NCI-H1930 (cell line): ENCODE measurements around the gene NRN1L.
"Not testable (repeated sequence)": the region's sequence is repeated elsewhere in the genome, so short reads cannot be mapped to it uniquely, and the experiment has no call there.

Experiments used
- DNase-seq, 2 experiments: peaks; one replicate each; lab custom pipeline; 2025; lab: John Stamatoyannopoulos, UW

The NRN1L gene

DNA sequence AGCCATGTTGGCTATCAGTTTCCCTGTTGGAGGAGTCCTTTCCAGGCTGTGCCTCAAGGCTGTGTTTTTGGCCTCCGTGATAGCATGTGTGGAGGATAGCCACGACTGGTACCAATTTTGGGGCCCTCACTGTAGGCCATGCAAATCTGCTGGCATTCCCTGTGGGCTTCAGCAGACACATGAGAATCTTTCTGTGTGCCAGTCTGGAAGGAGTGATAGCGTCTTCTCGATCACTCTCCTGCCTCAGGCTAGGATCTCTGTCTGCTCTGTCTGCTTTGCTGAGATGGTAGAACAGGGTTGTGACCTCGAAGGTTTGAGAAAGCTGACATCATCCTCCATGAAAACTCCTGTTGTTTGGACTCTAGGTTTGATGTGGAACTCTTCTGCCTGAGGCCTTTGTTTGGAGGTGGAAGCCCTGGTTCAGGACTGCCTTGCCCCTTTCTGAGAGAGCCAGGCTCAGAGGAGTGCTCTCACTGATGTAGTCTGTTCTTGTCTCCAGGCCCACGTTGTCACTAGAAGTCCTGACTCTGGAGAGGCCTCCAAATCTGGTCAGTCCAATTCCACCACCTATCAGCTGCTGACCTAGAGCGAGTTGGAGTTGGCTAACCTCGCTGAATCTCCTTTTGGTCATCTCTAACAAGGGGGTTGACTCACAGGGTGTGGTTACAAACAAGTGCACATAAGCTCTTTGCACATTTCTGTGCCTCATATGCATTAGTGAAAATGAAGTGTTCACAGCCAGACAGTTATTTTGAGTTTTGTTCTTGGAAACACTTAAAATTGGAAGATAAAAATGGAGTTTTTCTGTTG lies 23.9 kb upstream of the NRN1L start:
- no peak for DNase-seq

DNA sequence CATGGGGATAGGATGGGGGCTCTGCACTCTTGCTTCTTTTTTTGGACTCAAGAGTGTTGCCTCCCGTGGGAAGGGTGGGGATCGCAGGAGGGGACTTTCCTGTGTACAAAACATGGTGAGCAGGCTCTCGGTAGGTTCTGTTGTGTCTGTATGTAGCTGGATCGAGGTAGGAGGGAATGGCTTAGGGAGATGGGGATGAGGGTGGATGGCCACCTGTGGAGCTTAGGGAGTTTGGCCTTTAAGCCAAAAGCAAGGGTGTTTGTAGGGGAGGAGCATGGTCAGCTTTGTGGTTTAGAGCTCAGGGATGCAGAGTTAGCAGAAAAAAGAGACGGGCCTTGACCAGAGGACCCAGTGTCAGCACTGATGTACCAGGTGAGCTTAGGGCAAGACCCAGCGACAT lies 22.8 kb upstream of the NRN1L start:
- no peak for DNase-seq

DNA sequence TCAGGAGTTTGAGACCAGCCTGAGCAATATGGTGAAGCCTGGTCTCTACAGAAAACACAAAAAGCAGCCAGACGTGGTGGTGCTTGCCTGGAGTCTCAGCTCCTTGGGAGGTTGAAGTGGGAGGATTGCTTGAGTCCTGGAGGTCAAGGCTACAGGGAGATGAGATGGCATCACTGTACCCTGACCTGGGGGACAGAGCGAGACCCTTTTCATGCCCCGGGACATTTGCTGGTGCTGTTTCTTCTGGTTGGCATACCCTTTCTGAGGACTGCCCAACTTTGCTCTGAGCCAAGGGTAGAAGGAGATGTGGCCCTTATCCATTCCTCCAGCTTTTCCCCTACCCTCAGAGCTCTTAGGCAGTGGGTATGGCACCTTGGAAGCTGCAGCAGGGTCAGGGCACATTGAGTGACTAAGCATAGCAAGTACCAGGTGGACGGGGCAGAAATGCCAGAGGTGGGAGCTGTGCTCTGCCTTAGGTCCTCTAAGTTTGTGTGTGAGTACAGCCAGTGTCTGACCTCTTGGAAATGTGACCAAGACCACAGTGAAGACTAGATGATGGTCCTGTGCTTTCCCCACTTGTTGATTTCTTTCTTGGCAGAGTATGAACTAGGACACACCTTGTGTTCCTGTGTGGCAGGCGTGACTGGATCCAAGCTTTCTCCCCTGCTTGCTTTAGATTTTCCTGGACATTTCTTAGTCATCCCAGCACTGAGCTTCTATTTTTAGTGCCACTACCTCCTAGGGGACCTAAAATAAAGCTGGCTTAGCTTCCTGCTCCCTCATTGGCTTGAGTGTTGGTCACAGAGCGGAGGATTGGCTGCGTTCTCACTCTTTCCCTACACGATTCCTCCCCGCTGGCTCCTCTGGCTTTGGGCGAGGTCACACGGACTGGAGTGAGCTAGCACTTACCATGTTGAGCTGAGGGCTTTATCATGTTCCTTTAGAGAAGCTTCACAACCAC lies 21.8 kb upstream of the NRN1L start:
- DNase-seq = no peak

DNA sequence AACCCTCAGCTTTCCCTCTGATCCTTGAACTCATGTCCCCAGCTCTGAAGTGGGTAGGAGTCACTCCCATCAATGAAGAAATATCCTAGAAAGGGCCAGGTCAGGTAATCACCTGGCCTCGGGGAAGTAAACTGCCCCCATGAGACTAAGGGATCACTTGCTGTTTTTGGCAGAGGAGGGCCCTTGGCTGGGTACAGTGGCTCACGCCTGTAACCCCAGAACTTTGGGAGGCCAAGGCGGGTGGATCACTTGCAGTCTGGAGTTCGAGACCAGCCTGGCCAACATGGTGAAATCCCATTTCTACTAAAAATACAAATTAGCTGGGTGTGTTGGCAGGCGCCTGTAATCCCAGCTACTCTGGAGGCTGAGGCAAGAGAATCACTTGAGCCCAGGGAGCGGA lies 20.6 kb upstream of the NRN1L start:
- DNase-seq = not testable (repeated sequence)

DNA sequence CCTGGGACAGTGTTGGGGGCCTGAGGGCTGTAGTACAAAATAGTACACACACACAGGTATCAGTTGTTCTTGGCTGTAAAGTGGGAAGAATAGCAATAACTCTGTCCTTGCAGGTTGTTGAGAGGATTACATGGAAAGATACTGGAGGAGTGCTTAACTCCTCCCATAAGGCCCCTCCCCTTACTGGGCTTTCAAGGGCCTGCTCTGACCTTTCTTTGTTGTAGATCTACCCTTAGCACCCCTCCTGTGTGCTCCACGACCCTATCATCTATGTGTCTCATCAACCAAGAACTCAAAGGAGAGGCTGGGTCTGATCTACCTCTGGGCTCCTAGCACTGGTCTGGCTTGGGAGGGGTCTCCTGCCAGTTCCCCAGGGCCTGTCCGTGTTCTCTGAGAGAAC lies 20.1 kb upstream of the NRN1L start:
- DNase-seq = no peak

DNA sequence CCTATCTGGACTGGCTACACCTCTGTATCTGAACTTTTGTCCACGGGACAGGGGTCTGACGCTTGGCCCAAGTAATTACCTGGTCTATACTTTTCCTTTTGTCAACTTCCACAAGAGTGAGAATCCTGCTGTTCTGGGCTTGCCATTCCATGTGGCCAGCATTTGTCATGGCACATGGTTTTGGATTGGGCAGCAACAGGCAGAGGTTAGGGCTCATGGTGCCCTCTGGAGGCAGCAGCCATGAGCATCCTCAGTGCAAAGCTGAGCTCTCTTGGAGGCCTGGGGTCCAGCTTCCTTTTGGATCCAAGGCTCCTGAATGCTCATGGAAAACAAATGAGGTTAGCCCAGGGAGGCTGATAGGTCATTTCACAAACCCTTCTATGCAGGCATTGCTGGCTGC lies 19.4 kb upstream of the NRN1L start:
- no peak for DNase-seq

DNA sequence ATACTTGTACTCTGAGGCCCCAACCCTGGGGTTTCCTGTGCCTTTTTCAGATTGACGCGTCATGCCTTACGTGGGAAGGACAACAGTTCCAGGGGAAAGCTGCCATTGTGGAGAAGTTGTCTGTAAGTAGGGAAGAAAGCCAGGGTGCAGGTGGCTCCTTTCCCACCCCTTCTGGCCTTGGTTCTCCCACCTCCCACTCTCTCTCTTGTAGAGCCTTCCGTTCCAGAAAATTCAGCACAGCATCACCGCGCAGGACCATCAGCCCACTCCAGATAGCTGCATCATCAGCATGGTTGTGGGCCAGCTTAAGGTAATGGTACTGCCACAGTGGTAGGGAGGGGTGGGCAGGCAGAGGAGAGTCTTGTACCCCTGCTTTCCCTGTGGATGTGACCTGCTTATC lies 16.4 kb upstream of the NRN1L start:
- no peak for DNase-seq

DNA sequence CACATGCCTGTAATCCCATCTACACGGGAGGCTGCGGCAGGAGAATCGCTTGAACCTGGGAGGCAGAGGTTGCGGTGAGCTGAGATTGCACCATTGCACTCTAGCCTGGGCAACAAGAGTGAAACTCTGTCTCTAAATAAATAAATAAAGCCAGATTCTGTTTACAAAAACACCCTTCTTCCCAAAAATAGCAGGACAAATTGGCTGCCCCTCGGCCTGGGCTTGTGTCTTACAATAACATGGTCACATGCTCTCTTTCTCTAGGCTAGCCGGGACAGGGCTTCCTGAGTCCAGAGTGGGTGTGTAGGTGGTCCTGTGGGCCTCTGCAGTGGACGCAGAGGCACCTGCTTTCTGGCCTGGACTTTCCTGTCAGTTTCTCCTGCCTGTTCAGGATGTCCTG lies 15.0 kb upstream of the NRN1L start:
- no peak for DNase-seq

DNA sequence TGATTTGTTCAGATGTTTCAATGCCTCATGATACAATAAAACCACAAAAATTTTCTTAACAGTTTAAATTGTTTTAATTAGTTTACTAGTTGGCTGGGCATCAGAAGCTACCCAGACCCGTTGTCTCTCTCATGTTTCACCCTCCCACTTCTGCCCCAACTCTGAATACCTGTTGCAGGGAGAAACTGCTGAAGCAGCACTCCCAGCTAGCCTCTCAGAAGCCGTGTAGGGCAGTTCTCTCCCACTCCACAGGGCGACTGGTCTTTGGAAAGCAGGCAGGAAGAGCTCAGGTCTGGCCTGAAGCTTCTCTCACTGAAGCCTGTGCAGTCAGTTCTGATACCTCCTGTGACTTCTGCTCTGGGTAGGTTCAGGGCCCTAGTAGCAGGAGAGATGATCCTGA lies 13.4 kb upstream of the NRN1L start:
- DNase-seq = no peak

DNA sequence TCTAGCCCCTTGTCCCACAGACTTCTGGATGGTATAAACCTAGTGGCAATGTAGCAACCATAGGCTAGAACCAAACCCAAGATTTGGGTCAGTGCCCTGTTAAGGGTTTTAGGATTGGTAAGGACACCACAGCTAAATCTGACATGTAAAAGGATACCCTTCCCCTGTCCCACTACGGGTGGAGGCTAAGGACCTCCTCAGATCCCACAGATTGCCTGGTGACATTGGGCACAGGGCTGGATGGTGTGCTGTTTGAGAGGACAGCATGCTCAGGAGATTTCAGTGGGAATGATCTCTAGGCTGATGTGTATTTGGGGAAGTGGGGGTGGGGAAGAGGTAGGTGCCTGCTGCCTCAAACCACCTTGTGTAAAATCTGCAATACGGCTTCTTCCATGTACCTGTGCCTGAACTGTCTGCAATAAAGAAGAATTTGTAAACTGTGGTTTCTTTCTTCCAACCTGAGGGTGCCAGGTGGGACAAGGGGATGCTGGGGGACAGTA lies 12.5 kb upstream of the NRN1L start:
- DNase-seq = no peak

DNA sequence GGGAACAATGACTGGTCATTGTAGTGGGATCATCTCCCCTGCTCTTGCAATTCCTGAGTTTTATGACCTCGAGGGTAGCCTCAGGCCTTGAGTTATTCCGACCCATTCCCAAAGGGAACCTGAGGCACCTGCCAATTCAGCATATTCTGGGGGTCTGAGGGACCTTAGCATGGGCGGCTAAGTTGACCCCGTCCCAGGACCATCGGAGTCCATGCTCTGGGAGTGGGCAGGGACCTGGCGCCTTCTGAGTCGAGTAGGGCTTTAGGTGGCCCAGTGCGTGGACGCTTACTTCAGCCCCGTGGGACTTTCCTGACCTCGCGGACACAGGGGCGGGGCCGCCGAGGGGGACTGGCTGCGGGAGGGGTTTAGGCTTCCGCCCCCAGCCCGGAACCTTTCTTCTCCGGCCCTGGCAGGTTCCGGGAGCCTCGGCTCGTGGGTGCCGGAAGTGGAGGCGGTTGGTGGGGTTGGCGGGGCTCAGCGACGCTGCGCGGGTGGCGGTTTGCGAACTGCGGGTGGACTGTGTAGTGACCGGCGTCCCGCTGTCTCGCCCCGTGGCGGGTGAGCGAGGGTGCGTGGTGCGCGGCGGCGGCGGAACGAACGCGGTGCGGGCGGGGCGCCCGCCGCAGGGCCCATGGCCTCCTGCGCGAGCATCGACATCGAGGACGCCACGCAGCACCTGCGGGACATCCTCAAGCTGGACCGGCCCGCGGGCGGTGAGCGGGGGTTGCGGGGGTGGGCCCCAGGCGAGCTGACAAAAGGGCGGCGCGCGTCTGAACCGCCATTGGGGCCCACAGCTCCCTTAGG lies 11.9 kb upstream of the NRN1L start, which contains the start of gene EDC4:
Gene EDC4 (plus strand): TSS at position 422 of the 804 bp plus-strand sequence. CDS start 210 bp downstream, at position 632.
- DNase-seq = peak; percentile 33 to 66

DNA sequence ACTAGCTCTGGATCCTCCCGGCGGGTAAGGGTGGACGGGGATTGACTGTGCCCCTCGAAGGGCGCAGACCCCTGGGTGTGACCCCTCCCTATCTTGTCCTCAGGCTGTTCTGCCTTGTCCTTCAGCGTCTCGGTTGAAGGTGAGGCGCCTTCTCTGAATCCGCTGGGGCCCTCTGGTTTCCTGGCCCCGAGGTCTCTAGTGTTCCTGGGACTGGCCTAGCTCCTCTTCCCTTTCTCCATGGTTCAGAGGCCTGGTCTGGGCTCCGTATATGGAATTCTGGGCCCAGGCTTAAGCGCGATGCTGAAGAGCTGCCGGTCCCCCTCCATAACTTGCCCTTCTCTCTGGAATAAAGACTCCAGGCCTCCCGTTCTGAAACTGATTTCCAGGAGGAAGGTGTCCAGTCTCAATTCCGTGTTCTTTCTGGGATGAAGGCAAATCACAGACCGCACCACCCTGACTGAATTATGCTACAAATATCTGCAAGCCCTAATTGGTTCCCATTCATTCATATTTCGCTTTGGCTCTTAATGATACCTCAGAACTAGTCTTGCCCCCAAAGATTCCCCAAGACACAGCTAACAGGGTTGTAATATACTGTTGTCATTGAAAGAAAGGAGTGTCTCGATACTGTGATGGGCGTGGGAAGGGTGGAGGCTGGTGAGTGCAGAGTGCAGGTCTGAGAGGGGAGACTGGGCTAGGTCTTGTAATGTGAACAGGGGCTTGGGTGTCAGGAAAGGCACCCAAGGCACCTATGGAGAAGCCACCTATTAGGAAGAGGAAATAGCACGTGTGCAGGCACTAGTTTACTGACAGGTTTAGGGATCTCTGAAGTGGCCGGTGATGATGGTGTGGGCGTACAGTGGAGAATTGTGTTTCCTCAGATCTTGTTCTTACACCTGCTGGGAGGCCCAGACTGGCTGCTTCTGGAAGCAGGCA lies 11.0 kb upstream of the NRN1L start:
- DNase-seq = no peak

DNA sequence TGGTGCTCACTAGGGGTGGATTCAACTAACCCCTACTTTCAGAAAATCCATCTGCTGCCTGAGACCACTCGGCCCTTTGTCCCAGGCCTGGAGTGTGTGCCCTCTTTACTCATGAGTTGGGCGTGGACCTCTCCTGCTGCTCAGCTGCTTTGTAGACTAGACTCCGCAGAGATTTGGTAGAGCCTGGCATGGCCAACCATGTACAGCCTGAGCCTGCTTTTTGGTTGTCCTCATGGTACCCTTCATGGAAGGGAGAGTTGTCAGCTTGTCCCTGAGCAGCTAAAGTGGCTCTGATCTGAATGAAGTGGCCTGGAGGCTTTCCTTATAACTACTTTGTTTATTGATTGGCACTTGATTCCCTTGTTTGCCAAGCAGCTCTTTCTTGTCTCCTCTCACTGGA lies 10.3 kb upstream of the NRN1L start:
- no peak for DNase-seq

DNA sequence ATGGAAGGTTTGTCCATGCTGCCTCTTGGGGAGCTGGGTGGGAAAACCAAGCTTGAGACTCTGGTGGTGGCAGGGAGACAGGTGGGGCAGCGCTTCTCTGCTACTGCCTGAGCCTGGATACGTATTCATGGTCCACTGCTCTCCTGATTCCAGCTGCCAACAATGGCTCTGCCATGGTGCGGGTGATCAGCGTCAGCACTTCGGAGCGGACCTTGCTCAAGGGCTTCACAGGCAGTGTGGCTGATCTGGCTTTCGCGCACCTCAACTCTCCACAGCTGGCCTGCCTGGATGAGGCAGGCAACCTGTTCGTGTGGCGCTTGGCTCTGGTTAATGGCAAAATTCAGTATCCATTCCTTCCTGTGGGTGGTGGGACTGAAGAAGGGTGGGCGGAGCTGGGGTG lies 7.6 kb upstream of the NRN1L start:
- no peak for DNase-seq

DNA sequence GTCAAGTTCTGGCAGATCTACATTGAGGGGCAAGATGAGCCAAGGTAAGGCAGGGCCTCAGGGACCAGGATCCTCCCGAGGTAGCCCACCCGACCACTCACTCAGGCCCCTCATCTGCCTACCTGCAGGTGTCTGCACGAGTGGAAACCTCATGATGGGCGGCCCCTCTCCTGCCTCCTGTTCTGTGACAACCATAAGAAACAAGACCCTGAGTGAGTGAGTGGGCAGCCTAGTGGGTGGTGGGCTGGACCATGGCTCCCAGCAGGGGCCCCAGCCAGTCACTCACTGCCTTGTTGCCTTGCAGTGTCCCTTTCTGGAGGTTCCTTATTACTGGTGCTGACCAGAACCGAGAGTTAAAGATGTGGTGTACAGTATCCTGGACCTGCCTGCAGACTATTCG lies 6.5 kb upstream of the NRN1L start:
- no peak for DNase-seq

DNA sequence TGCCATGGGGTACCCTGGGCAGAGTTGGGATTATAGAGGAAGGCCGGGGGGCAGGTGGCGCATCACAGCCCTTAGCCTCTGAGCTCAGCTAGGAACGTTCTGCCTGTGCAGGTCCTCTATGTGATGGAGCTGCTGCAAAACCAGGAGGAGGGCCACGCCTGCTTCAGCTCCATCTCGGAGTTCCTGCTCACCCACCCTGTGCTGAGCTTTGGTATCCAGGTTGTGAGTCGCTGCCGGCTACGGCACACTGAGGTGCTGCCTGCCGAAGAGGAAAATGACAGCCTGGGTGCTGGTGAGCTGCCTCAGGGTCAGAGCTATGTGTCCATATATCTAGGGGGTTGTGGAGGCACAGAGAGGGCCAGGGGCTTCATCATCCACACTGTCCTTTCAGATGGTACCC lies 5.8 kb upstream of the NRN1L start:
- DNase-seq = no peak

DNA sequence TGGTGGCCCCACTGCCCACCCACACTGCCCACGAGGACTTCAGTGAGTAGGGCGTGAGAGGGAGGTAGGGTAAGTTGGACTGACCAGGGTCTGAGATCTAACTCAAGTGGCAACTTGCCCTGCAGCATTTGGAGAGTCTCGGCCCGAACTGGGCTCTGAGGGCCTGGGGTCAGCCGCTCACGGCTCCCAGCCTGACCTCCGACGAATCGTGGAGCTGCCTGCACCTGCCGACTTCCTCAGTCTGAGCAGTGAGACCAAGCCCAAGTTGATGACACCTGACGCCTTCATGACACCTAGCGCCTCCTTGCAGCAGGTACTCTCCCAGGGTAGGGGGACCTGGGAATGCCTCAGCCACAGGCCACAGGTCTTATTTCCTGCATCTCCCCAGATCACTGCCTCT lies 5.2 kb upstream of the NRN1L start:
- DNase-seq = no peak

DNA sequence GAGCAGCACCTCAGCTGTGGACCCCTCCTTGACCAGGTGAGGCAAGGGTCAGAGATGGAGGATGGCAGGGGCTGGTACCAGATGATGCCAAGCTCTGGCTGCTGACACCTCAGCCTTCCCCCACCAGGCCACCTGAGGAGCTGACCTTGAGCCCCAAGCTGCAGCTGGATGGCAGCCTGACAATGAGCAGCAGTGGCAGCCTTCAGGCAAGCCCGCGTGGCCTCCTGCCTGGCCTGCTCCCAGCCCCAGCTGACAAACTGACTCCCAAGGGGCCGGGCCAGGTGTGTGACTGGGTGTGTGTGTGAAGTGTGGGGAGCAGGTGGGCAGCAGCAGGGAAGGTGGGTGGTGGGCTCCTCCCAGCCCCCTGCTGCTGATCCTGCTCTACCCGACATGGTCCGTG lies 4.7 kb upstream of the NRN1L start:
- no peak for DNase-seq

DNA sequence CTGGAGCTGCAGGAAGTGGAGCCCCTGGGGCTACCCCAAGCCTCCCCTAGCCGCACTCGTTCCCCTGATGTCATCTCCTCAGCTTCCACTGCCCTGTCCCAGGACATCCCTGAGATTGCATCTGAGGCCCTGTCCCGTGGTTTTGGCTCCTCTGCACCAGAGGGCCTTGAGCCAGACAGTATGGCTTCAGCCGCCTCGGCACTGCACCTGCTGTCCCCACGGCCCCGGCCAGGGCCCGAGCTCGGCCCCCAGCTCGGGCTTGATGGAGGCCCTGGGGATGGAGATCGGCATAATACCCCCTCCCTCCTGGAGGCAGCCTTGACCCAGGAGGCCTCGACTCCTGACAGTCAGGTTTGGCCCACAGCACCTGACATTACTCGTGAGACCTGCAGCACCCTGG lies 4.1 kb upstream of the NRN1L start:
- no peak for DNase-seq

DNA sequence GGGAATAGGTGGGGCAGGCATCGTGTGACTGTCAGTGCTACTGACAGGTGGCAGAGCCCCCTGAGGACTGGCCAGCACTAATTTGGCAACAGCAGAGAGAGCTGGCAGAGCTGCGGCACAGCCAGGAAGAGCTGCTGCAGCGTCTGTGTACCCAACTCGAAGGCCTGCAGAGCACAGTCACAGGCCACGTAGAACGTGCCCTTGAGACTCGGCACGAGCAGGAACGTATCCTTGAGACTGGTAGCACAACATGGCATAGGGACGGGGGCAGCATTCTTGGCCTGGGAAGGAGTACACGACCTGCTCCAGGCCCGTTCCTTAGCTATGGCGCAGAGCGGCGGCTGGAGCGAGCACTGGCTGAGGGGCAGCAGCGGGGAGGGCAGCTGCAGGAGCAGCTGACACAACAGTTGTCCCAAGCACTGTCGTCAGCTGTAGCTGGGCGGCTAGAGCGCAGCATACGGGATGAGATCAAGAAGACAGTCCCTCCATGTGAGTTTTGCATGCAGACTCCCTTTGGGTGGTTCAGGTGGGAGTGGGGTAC lies 3.0 kb upstream of the NRN1L start:
- no peak for DNase-seq
